ENCODE measurements around the gene SHROOM2.
A peak's percentile ranks its signal among the peaks of the same experiment; 100 is the strongest.

Gene SHROOM2

GRCh38 chrX:9888953-9889470 lies 102.8 kb downstream of the SHROOM2 start:
- no peaks in the 10 kb centered on the region for H3K36me3 ChIP-seq
- H3K9me3 ChIP-seq (replicated peaks in 1 of 11) = no peaks in the 10 kb centered on the region
- no peak overlapping the region for H3K27ac ChIP-seq
- H3K4me3 ChIP-seq = no peak overlapping the region
- H3K27me3 ChIP-seq = no peaks in the 10 kb centered on the region
- H4K20me1 ChIP-seq = no peaks in the 10 kb centered on the region
- H3K4me2 ChIP-seq = no peak overlapping the region
- no peak for TF ChIP-seq Cebpa-rat (IDR thresholded peaks at IDR 0.05)
- H3K9ac ChIP-seq = no peak overlapping the region
- peaks cover 0 to 45% (median 3%) of the 10 kb centered on the region in 10 experiments; a peak in 14 of 20 replicates for H3K4me1 ChIP-seq

- H3K27me3 ChIP-seq = no peaks in the 10 kb centered on the region
- no peak overlapping the region for H3K4me2 ChIP-seq
- TF ChIP-seq Cebpa-rat (IDR thresholded peaks at IDR 0.05) = no peak
- no peak overlapping the region for H3K27ac ChIP-seq
- no peaks in the 10 kb centered on the region for H4K20me1 ChIP-seq
- no peak overlapping the region for H3K9ac ChIP-seq
- H3K36me3 ChIP-seq = no peaks in the 10 kb centered on the region
- no peaks in the 10 kb centered on the region for H3K9me3 ChIP-seq (replicated peaks in 1 of 11)
- H3K4me1 ChIP-seq = peaks cover 0 to 30% (median under 1%) of the 10 kb centered on the region in 10 experiments; a peak in 10 of 20 replicates
- H3K4me3 ChIP-seq = no peak overlapping the region
Observed at GRCh38 chrX:9890681-9891091, 104.5 kb downstream of the SHROOM2 start.

GRCh38 chrX:9895225-9895912 lies 109.1 kb downstream of the SHROOM2 start:
- Histone ChIP-seq H3K36me3 (no peaks in the 10 kb centered on the region), H3K4me2 (peak overlapping the region in 1 of 11 experiments; percentile 51; a peak in 1 of 22 replicates), H3K27ac (no peak overlapping the region), H3K4me1 (peaks cover 0 to 10% (median 9%) of the 10 kb centered on the region in 10 experiments; a peak in 11 of 20 replicates), H3K9ac (no peak overlapping the region), H4K20me1 (no peaks in the 10 kb centered on the region), H3K9me3 (replicated peaks in 1 of 11) (no peaks in the 10 kb centered on the region), H3K27me3 (peaks cover 0 to 8% (median 0%) of the 10 kb centered on the region in 11 experiments; a peak in 1 of 22 replicates), H3K4me3 (no peak overlapping the region)
- TF ChIP-seq Cebpa-rat (IDR thresholded peaks at IDR 0.05) = no peak

- H3K4me3 ChIP-seq = no peak overlapping the region
Observed at GRCh38 chrX:9897761-9898161, 111.5 kb downstream of the SHROOM2 start.

DNA sequence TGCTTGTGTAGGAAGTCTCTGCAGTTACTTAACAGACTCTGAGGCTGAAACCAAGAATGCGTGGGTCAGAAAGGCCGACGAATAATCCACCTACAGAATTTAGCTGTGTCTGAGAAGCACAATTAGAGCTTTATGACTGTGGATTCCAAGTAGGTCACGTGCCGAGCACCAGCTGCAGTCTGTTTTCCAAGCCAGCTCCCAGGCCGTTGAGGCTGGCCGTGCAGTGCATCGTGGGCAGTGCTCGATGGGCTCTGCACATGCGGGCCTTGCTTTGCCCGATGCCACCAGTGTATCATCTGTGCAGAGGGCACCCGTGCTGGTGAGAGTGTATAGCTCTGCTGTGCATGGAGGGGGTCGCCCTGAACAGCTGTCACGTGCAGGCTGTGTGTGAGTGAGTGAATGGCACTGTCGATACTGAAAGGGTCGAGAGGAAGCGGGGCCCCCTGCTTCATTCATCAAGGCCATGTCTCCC lies 113.4 kb downstream of the SHROOM2 start:
- Histone ChIP-seq H3K36me3 (no peaks in the 10 kb centered on the region), H3K4me3 (no peak overlapping the region), H3K9ac (no peak overlapping the region), H3K4me2 (no peak overlapping the region), H3K9me3 (replicated peaks in 1 of 11) (no peaks in the 10 kb centered on the region), H3K27me3 (peaks cover 0 to 8% (median 0%) of the 10 kb centered on the region in 11 experiments; a peak in 1 of 22 replicates), H3K4me1 (peaks cover 8 to 16% (median 10%) of the 10 kb centered on the region in 10 experiments; a peak in 17 of 20 replicates), H4K20me1 (no peaks in the 10 kb centered on the region), H3K27ac (no peak overlapping the region)
- TF ChIP-seq Cebpa-rat (IDR thresholded peaks at IDR 0.05) = no peak

More at GRCh38 chrX:9897761-9898161, 111.5 kb downstream of the SHROOM2 start:
- Histone ChIP-seq H4K20me1 (no peaks in the 10 kb centered on the region), H3K9ac (no peak overlapping the region), H3K27me3 (peaks cover 0 to 8% (median 0%) of the 10 kb centered on the region in 11 experiments; a peak in 1 of 22 replicates), H3K36me3 (no peaks in the 10 kb centered on the region), H3K4me2 (no peak overlapping the region), H3K9me3 (replicated peaks in 1 of 11) (no peaks in the 10 kb centered on the region), H3K27ac (no peak overlapping the region), H3K4me1 (peaks cover 3 to 10% (median 9%) of the 10 kb centered on the region in 10 experiments; a peak in 15 of 20 replicates)
- no peak for TF ChIP-seq Cebpa-rat (IDR thresholded peaks at IDR 0.05)

DNA sequence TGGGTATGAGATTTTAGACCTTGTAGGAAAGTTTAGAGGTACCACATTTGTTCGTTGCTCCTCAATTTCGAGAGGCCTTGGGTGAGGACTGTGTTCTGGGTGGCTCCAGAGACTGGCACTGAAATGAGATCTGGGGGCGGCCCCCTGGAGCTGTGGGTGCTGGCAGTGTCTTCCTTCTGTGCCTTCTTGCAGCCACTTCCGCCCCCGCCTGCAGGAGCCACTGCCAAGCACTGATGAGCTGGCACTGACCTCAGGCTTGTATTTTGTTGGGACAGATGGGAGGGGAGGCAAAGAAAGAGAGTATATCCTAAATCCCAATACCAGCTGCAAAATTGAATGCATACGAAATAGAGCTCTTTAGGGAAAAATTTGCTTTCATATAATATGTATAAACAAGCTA lies 116.4 kb downstream of the SHROOM2 start:
- Histone ChIP-seq H3K4me1 (peaks cover 0 to 43% (median 2%) of the 10 kb centered on the region in 10 experiments; a peak in 9 of 20 replicates), H3K27me3 (no peaks in the 10 kb centered on the region), H4K20me1 (no peaks in the 10 kb centered on the region), H3K9ac (no peak overlapping the region), H3K4me3 (no peak overlapping the region), H3K4me2 (peak overlapping the region in 3 of 11 experiments; percentile 30 to 55 (median 34); a peak in 5 of 22 replicates), H3K9me3 (replicated peaks in 1 of 11) (peaks cover 0 to 3% (median 0%) of the 10 kb centered on the region in 11 experiments; a peak in 2 of 22 replicates), H3K36me3 (no peaks in the 10 kb centered on the region), H3K27ac (no peak overlapping the region)
- TF ChIP-seq Cebpa-rat (IDR thresholded peaks at IDR 0.05) = no peak

DNA sequence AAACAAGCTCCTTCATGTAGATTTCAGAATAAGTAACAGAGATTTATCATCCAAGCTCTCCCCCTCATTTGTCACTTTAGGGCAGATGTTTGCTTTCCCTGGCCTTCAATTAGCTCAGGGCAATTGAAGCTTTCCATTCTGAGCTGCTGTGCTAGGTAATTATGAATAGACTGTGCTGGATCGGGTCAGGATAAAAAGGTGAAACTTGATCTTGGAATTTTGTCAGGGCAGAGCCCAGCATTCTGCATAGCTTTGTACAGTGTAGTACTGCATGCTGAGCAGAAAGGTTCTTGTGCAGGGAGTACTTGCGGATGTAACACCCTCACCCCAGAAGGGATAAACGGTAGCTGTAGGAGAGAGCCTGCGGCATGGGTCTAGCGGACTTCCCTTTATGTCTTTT lies 116.9 kb downstream of the SHROOM2 start:
- Histone ChIP-seq H3K9me3 (replicated peaks in 1 of 11) (peaks cover 0 to 6% (median 0%) of the 10 kb centered on the region in 11 experiments; a peak in 2 of 22 replicates), H3K27me3 (no peaks in the 10 kb centered on the region), H3K4me3 (no peak overlapping the region), H3K4me1 (peaks cover 0 to 48% (median 2%) of the 10 kb centered on the region in 10 experiments; a peak in 9 of 20 replicates), H3K36me3 (no peaks in the 10 kb centered on the region), H3K9ac (no peak overlapping the region), H3K27ac (no peak overlapping the region), H4K20me1 (no peaks in the 10 kb centered on the region), H3K4me2 (peak overlapping the region in 2 of 11 experiments; percentile 34 to 55; a peak in 1 of 22 replicates)
- no peak for TF ChIP-seq Cebpa-rat (IDR thresholded peaks at IDR 0.05)

DNA sequence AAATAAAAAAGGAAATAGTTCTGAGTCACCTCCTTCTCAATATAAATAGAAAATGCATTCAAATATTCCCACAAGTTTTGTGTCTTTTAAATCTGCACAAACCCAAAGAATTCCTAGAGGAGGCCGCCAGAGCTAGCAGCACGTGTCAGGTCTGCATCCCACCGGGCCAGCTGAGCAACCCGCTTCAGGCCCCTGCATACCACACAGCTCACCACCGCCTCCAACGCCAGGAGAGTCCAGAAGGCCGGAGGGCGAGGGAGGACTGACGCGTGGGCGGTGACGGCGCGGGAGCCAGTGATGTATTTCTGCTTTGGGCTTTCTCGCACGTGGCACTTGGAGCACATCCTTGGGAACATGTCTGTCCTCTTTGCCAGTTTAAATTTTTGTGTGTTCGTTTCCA lies 119.1 kb downstream of the SHROOM2 start:
- no peak overlapping the region for H3K4me3 ChIP-seq
- H3K27ac ChIP-seq = no peak overlapping the region
- H4K20me1 ChIP-seq = no peaks in the 10 kb centered on the region
- H3K9ac ChIP-seq = no peak overlapping the region
- H3K36me3 ChIP-seq = no peaks in the 10 kb centered on the region
- H3K9me3 ChIP-seq (replicated peaks in 1 of 11) = peaks cover 0 to 6% (median 0%) of the 10 kb centered on the region in 11 experiments; a peak in 2 of 22 replicates
- no peaks in the 10 kb centered on the region for H3K27me3 ChIP-seq
- H3K4me1 ChIP-seq = peaks cover 0 to 49% (median 2%) of the 10 kb centered on the region in 10 experiments; a peak in 9 of 20 replicates
- TF ChIP-seq Cebpa-rat (IDR thresholded peaks at IDR 0.05) = no peak
- peak overlapping the region in 4 of 11 experiments; percentile 50 to 82 (median 64); a peak in 8 of 22 replicates for H3K4me2 ChIP-seq

GRCh38 chrX:9905721-9906120 lies 119.5 kb downstream of the SHROOM2 start:
- no peak overlapping the region for H3K9ac ChIP-seq
- H3K36me3 ChIP-seq = no peaks in the 10 kb centered on the region
- no peaks in the 10 kb centered on the region for H3K27me3 ChIP-seq
- H4K20me1 ChIP-seq = no peaks in the 10 kb centered on the region
- peak overlapping the region in 3 of 11 experiments; percentile 50 to 82 (median 78); a peak in 6 of 22 replicates for H3K4me2 ChIP-seq
- H3K4me1 ChIP-seq = peaks cover 0 to 49% (median 2%) of the 10 kb centered on the region in 10 experiments; a peak in 9 of 20 replicates
- no peak overlapping the region for H3K27ac ChIP-seq
- no peak for TF ChIP-seq Cebpa-rat (IDR thresholded peaks at IDR 0.05)
- peaks cover 0 to 6% (median 0%) of the 10 kb centered on the region in 11 experiments; a peak in 2 of 22 replicates for H3K9me3 ChIP-seq (replicated peaks in 1 of 11)
- no peak overlapping the region for H3K4me3 ChIP-seq
